ENCODE results near the gene USP33.
"Not testable (repeated sequence)": the region's sequence is repeated elsewhere in the genome, so short reads cannot be mapped to it uniquely, and the experiment has no call there.

GRCh38 chr1:77699673-77700072 is 60.0 kb downstream of the USP33 start:
- TF ChIP-seq POLR2A, CTCF (IDR thresholded peaks at IDR 0.05): not testable (repeated sequence)
